ENCODE measurements around the gene SSU72.
A peak's percentile ranks its signal among the peaks of the same experiment; 100 is the strongest.

The SSU72 gene

GRCh38 chr1:1610796-1611195 is 36.1 kb upstream of the SSU72 start:
- no peak for DNase-seq (ENCODE audit: low read depth)

GRCh38 chr1:1609822-1610485 is 35.3 kb upstream of the SSU72 start:
- DNase-seq (ENCODE audit: low read depth), result no peak

GRCh38 chr1:1606232-1606631 is 31.6 kb upstream of the SSU72 start:
- no peak for DNase-seq (ENCODE audit: low read depth)

GRCh38 chr1:1605724-1606123 is 31.1 kb upstream of the SSU72 start:
- no peak for DNase-seq (ENCODE audit: low read depth)

- no peak for DNase-seq (ENCODE audit: low read depth)
These were observed 30.4 kb upstream of the SSU72 start for GRCh38 chr1:1605034-1605591.

GRCh38 chr1:1604374-1605033 is 29.8 kb upstream of the SSU72 start:
- DNase-seq (ENCODE audit: low read depth), result no peak

GRCh38 chr1:1603671-1604373 is 29.2 kb upstream of the SSU72 start:
- DNase-seq (ENCODE audit: low read depth), result no peak

- no peak for DNase-seq (ENCODE audit: low read depth)
These were observed 28.4 kb upstream of the SSU72 start for GRCh38 chr1:1602968-1603506.

- no peak for DNase-seq (ENCODE audit: low read depth)
These were observed 27.8 kb upstream of the SSU72 start for GRCh38 chr1:1602304-1602967.

- no peak for DNase-seq (ENCODE audit: low read depth)
These were observed 27.1 kb upstream of the SSU72 start for GRCh38 chr1:1601564-1602303.

GRCh38 chr1:1600861-1601563 is 26.3 kb upstream of the SSU72 start:
- no peak for DNase-seq (ENCODE audit: low read depth)

- no peak for DNase-seq (ENCODE audit: low read depth)
These were observed 25.5 kb upstream of the SSU72 start, which contains the start of gene FNDC10 for GRCh38 chr1:1599935-1600860. Gene FNDC10 (minus strand): TSS chr1:1600135. CDS start chr1:1600015, 120 bp downstream.

- DNase-seq (ENCODE audit: low read depth), result peak; percentile 29
These were observed 24.6 kb upstream of the SSU72 start for GRCh38 chr1:1599030-1599934.

GRCh38 chr1:1598720-1599029 is 24.0 kb upstream of the SSU72 start:
- no peak for DNase-seq (ENCODE audit: low read depth)

- DNase-seq (ENCODE audit: low read depth), result no peak
These were observed 23.5 kb upstream of the SSU72 start for GRCh38 chr1:1598051-1598719.

GRCh38 chr1:1597275-1597930 is 22.7 kb upstream of the SSU72 start:
- DNase-seq (ENCODE audit: low read depth), result no peak

GRCh38 chr1:1596493-1597274 is 22.0 kb upstream of the SSU72 start:
- no peak for DNase-seq (ENCODE audit: low read depth)

Measured in fibroblast of gingiva (primary cell).